ENCODE results near the gene ELANE.
A peak's percentile ranks its signal among the peaks of the same experiment; 100 is the strongest.
"Not testable (repeated sequence)": the region's sequence is repeated elsewhere in the genome, so short reads cannot be mapped to it uniquely, and the experiment has no call there.

ELANE gene

GRCh38 chr19:811506-812048 lies 40.5 kb upstream of the ELANE start:
- Mint-ChIP-seq H3K4me1 (peaks cover 7% of the 10 kb centered on the region), H3K9me3 (no peaks in the 10 kb centered on the region), H3K36me3 (peaks cover 51% of the 10 kb centered on the region), H3K27me3 (no peaks in the 10 kb centered on the region), H3K4me3 (no peak overlapping the region), H3K27ac (no peak overlapping the region)
- CTCF ChIA-PET = no interaction called here
- DNase-seq = no peak

DNA sequence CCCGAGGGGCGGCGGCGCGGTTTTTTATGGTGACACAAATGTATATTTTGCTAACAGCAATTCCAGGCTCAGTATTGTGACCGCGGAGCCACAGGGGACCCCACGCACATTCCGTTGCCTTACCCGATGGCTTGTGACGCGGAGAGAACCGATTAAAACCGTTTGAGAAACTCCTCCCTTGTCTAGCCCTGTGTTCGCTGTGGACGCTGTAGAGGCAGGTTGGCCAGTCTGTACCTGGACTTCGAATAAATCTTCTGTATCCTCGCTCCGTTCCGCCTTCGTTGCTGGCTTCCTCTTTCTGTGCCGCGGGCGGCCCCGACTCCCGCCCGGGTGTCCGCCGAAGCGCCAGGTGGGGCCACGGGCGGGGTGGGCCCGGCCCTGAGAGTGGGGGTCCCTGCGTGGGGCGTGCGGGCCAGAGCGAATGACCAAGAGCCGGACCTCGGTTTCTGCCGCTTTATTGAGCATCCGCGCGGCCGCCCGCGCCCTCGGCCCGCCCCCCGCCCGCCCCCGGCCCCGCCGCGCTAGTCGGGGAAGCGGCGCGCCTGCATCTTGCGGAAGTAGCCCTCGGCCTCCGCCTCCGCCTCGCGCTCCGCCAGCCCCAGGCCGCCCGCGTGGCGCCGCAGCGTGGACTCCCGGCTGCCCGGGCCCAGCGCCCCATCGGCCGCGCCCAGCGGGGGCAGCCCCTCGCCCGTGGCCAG lies 39.9 kb upstream of the ELANE start:
- CTCF ChIA-PET = no interaction called here
- H3K4me3 Mint-ChIP-seq = no peak overlapping the region
- no peak overlapping the region for H3K27ac Mint-ChIP-seq

GRCh38 chr19:812747-813218 lies 39.3 kb upstream of the ELANE start:
- CTCF ChIA-PET = no interaction called here

More for the DNA sequence above, 39.9 kb upstream of the ELANE start:
- DNase-seq = no peak
- Mint-ChIP-seq H3K9me3 (no peaks in the 10 kb centered on the region), H3K27me3 (no peaks in the 10 kb centered on the region), H3K36me3 (peaks cover 48% of the 10 kb centered on the region), H3K4me1 (peaks cover 5% of the 10 kb centered on the region)

DNA sequence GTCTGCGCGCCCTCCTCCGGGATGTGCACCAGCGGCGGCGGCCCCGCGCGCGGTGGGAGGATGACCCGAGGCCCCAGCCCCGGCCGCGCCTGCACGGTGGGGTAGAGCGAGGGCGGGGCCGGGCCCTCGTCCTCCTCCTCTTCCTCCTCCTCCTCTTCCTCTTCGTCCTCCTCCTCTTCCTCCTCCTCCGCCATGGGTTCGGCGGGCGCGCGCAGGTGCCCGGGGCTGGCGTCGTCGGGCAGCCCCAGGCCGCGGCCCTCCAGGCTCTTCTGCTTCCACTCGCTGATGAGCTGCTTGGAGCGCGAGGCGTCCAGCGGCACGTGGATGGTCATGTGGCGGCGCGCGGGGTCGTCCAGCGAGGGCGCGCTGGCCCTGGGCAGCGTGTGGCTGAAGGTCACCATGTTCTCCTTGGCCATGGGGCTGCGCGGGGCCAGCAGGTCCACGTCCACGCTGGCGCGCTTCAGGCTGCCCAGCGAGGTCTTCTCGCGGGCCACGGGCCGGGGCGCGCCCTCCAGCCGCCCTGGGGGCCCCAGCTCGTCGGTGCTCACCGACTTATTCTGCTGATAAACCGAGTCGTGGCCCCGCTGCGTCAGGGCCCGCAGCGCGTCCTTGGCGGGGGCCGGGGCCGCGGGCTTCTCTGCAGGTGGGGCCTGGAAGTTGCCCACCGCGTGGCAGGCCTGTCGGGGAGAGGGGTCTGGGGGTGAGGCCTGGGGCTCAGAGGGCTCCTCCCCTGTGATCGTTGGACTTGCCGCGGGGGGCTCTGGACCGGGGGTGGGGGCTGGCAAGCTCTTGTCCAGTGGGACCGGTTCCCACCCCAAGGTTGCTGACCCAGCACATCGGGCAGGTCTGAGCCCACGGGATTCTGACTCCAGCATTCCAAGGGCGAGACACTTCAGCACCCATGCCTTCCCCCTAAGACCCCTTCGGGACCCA lies 38.6 kb upstream of the ELANE start:
- H3K36me3 Mint-ChIP-seq = peaks cover 38% of the 10 kb centered on the region
- no peak for DNase-seq
- no peak overlapping the region for H3K27ac Mint-ChIP-seq
- H3K27me3 Mint-ChIP-seq = no peaks in the 10 kb centered on the region
- H3K4me3 Mint-ChIP-seq = no peak overlapping the region
- CTCF ChIA-PET = no interaction called here
- no peaks in the 10 kb centered on the region for H3K9me3 Mint-ChIP-seq
- H3K4me1 Mint-ChIP-seq = no peaks in the 10 kb centered on the region

More at GRCh38 chr19:812747-813218, 39.3 kb upstream of the ELANE start:
- H3K36me3 Mint-ChIP-seq = peaks cover 42% of the 10 kb centered on the region
- no peaks in the 10 kb centered on the region for H3K4me1 Mint-ChIP-seq
- no peaks in the 10 kb centered on the region for H3K27me3 Mint-ChIP-seq
- no peak overlapping the region for H3K27ac Mint-ChIP-seq
- DNase-seq = no peak
- H3K9me3 Mint-ChIP-seq = no peaks in the 10 kb centered on the region
- H3K4me3 Mint-ChIP-seq = no peak overlapping the region

DNA sequence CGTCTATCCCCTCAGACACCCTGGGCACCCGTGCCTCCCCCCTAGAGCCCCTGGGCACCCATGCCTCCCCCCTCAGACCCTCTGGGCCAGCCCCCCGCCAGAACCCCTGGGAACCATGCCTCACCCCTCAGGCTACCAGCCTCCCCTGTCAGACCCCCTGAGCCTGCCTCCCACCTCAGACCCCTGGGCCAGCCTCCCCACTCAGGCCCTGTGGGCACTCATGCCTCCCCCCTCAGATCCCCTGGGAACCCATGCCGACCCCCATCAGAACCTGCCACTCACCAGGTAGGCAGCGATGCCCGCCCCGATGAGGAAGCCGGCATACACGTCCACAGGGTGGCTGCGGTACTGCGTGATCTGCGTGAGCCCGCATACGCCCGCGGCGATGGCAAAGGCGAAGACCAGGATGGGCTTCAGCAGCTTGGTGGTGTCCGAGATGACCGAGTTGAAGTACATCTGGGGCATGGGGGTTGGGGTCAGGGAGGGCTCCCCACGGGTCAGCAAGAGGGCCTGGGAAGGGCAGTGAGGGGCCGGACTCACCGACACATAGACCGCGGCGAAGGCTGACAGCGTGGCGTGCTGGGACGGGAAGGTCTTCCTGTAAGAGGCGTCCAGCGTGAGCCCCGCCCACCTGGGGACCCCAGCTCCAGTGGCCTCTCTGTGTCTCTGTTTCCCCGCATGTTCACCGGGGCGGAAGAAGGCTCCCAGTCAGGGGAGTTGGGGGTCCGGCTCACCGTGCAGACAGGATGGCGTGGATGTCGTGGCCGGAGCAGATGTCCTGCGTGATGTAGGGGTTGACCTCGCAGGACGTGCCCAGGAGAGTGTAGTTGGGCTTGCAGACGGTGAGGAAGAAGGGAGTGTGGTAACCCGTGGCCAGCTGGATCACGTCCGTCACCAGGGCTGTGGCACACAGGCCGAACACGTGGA lies 37.7 kb upstream of the ELANE start:
- peaks cover under 1% of the 10 kb centered on the region for H3K27me3 Mint-ChIP-seq
- no peak overlapping the region for H3K4me3 Mint-ChIP-seq
- peak overlapping the region; percentile 45 for H3K27ac Mint-ChIP-seq
- no peaks in the 10 kb centered on the region for H3K9me3 Mint-ChIP-seq
- H3K36me3 Mint-ChIP-seq = peaks cover 36% of the 10 kb centered on the region
- CTCF ChIA-PET = no interaction called here
- DNase-seq = no peak
- no peaks in the 10 kb centered on the region for H3K4me1 Mint-ChIP-seq

DNA sequence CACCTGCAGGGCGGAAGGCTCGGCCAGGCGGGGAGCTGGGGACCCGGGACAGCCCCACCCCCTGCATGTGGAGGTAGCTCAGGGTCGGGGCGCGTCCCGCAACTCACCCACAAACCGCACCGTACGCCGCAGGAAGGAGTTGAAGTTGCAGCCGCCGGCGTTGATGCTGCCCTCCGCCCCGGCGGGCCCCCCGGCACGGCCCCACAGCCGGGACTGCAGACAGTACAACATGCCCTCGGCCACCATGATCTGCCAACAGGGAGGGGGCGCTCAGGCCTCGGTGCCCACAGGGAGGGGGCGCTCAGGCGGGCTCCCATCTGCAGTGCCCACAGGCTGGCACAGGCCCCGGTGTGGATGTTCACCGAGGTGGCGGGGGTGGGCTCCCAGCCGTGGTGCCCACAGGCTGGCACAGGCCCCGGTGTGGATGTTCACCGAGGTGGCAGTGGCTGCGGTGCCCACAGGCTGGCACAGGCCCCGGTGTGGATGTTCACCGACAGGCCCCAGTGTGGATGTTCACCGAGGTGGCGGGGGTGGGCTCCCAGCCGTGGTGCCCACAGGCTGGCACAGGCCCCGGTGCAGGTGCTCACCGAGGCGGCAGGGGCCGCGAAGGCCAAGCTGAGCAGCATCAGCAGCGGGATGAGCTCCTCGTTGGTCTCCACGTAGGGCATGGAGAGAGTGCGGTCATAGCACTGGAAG lies 36.9 kb upstream of the ELANE start:
- Mint-ChIP-seq H3K27ac (no peak overlapping the region), H3K4me3 (no peak overlapping the region), H3K4me1 (no peaks in the 10 kb centered on the region), H3K27me3 (peaks cover 9% of the 10 kb centered on the region), H3K36me3 (peaks cover 28% of the 10 kb centered on the region), H3K9me3 (no peaks in the 10 kb centered on the region)
- DNase-seq = no peak
- CTCF ChIA-PET = no interaction called here

- Mint-ChIP-seq H3K9me3 (no peaks in the 10 kb centered on the region), H3K4me1 (no peaks in the 10 kb centered on the region), H3K27ac (no peak overlapping the region), H3K27me3 (peaks cover 16% of the 10 kb centered on the region), H3K4me3 (no peak overlapping the region), H3K36me3 (peaks cover 23% of the 10 kb centered on the region)
- DNase-seq = no peak
- CTCF ChIA-PET = no interaction called here
These were observed 36.2 kb upstream of the ELANE start for GRCh38 chr19:815775-816499.

DNA sequence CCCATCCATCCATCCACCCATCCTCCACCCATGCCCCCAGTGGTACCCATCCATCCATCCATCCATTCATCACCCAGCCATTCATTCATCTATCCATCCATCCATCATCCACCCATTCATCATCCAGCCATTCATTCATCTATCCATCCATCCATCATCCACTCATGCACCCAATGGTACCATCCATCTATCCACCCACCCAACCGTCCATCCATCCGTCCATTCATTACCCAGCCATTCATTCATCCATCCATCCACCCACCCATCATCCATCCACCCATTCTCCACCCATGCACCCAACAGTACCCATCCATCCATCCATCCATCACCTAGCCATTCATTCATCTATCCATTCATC lies 35.6 kb upstream of the ELANE start:
- Mint-ChIP-seq H3K27ac (no peak overlapping the region), H3K36me3 (peaks cover 20% of the 10 kb centered on the region)

DNA sequence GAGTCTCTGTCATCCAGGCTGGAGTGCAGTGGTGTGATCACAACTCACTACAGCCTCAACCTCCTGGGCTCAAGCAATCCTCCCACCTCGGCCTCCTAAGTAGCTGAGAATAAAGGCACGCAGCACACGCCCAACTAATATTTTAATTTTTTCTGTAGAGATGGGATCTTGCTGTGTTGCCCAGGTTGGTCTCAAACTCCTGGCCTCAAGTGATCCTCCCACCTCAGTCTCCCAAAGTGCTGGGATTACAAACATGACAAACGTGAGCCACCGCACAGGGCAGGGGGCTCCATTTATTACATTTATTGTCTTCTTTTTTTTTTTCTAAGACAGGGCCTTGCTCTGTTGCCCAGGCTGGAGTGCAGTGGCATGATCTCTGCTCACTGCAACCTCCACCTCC lies 31.9 kb upstream of the ELANE start:
- H3K9me3 Mint-ChIP-seq, H3K4me1 Mint-ChIP-seq, H3K36me3 Mint-ChIP-seq, H3K4me3 Mint-ChIP-seq, DNase-seq, H3K27ac Mint-ChIP-seq: not testable (repeated sequence)
- CTCF ChIA-PET = interaction anchor here (0.7 kb wide), 1 partner anchor 101 kb away, joined by 3 read pairs; no protein-coding TSS in a partner anchor
- peaks cover 50% of the 10 kb centered on the region for H3K27me3 Mint-ChIP-seq

More for the DNA sequence above, 35.6 kb upstream of the ELANE start:
- no peaks in the 10 kb centered on the region for H3K9me3 Mint-ChIP-seq
- CTCF ChIA-PET = no interaction called here
- DNase-seq = no peak
- peaks cover 21% of the 10 kb centered on the region for H3K27me3 Mint-ChIP-seq
- H3K4me1 Mint-ChIP-seq = no peaks in the 10 kb centered on the region
- no peak overlapping the region for H3K4me3 Mint-ChIP-seq

GRCh38 chr19:821231-821824 lies 30.8 kb upstream of the ELANE start:
- Mint-ChIP-seq H3K9me3 (no peaks in the 10 kb centered on the region), H3K27ac (no peak overlapping the region), H3K4me3 (no peak overlapping the region), H3K27me3 (peaks cover 57% of the 10 kb centered on the region), H3K4me1 (no peaks in the 10 kb centered on the region), H3K36me3 (peaks cover 4% of the 10 kb centered on the region)
- DNase-seq = no peak
- CTCF ChIA-PET = no interaction called here

DNA sequence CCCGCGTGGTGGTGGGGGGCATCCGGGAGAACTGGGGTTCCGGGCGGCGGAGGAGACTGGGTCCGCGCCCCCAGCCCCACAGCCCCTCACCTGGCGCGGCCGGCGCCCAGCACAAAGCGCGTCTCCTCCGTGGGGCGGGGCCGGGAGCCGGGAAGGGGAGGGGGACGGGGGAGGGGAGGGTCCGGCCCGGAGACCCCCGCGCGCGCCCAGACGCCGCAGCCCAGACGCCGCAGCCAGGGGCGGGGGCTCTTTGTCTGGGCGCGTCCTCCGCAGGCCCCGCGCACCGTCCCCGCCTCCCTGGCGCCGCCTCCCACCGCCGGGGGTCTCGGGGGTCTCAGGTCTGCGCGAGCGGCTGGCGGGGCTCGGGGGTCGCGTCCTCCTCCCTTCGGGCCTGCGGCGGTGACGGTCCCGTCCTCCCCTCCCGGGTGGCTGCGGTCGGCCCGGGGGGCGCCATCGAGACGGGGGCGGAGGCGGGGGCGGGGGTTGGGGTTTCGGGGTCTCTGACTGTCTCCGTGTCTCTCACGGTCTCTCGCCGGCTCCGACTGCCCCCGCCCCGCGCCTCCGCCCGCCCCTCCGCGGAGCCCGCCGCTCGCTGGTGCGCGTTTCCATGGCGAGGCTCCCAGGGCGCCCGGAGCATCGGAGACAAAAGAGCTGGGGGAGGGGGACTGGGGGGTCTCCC lies 30.1 kb upstream of the ELANE start, which contains the start of gene PLPPR3:
Gene PLPPR3 (minus strand): TSS at position 131 of the 679 bp plus-strand sequence. CDS start 396 bp downstream, outside the sequence.
- Mint-ChIP-seq H3K4me1 (no peaks in the 10 kb centered on the region), H3K27me3 (peaks cover 57% of the 10 kb centered on the region), H3K4me3 (no peak within 1 kb of the TSS), H3K27ac (no peak within 1 kb of the TSS), H3K9me3 (no peaks in the 10 kb centered on the region), H3K36me3 (no peaks in the 10 kb centered on the region)
- DNase-seq = no peak
- CTCF ChIA-PET = no interaction called here

- peaks cover 57% of the 10 kb centered on the region for H3K27me3 Mint-ChIP-seq
- H3K4me3 Mint-ChIP-seq = no peak overlapping the region
- H3K4me1 Mint-ChIP-seq = no peaks in the 10 kb centered on the region
- CTCF ChIA-PET = no interaction called here
- H3K9me3 Mint-ChIP-seq = no peaks in the 10 kb centered on the region
- H3K36me3 Mint-ChIP-seq = no peaks in the 10 kb centered on the region
- DNase-seq = no peak
- H3K27ac Mint-ChIP-seq = no peak overlapping the region
These were observed 28.5 kb upstream of the ELANE start for GRCh38 chr19:823565-824121.

All from activated naive CD4-positive, alpha-beta T cell treated with anti-CD3 and anti-CD28 coated beads, Interleukin-2, amount 10 ng/mL, durations not matched to agents 7 days and 5 days (primary cell).